ENCODE data around the gene CEP83.

DNA sequence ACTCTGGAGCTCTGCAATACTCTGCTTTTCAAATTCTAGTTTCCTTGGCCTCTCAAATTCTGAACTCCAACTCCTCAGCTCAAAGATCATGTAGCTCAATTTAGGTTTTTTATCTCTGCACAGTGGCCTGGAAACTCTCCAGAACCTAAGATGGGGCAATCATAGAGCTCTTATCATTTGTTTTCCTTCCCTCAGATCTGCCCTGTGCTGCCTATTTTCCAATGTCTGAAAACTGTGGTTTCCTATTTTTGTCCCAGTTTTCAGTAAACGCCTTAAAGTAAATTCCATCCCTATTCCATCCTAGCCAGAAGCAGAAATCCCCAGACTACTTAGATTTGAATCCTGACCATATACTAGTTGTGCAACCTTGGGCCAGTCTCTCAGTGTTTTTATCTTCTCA lies 73.2 kb downstream of the CEP83 start:
- TF ChIP-seq, protein P1, sequence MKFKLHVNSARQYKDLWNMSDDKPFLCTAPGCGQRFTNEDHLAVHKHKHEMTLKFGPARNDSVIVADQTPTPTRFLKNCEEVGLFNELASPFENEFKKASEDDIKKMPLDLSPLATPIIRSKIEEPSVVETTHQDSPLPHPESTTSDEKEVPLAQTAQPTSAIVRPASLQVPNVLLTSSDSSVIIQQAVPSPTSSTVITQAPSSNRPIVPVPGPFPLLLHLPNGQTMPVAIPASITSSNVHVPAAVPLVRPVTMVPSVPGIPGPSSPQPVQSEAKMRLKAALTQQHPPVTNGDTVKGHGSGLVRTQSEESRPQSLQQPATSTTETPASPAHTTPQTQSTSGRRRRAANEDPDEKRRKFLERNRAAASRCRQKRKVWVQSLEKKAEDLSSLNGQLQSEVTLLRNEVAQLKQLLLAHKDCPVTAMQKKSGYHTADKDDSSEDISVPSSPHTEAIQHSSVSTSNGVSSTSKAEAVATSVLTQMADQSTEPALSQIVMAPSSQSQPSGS (CRISPR knock-in tag; IDR thresholded peaks at IDR 0.05) = no peak
- TF ChIP-seq ZNF785 (CRISPR knock-in tag; IDR thresholded peaks at IDR 0.05) = no peak
- no peak for TF ChIP-seq ZFP36 (IDR thresholded peaks at IDR 0.05; ENCODE audit: low read depth, low read length, partially characterized antibody)
- TF ChIP-seq HDAC1 (IDR thresholded peaks at IDR 0.05) = no peak
- no peak for TF ChIP-seq LARP7 (IDR thresholded peaks at IDR 0.05)
- no peak for TF ChIP-seq TCF7 (IDR thresholded peaks at IDR 0.05; ENCODE audit: borderline replicate concordance)
- TF ChIP-seq, protein P2, sequence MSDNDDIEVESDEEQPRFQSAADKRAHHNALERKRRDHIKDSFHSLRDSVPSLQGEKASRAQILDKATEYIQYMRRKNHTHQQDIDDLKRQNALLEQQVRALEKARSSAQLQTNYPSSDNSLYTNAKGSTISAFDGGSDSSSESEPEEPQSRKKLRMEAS (CRISPR knock-in tag; IDR thresholded peaks at IDR 0.05) = no peak
- TF ChIP-seq ZNF696 (CRISPR knock-in tag; conservative IDR thresholded peaks at IDR 0.05) = no peak
- TF ChIP-seq, protein P3, sequence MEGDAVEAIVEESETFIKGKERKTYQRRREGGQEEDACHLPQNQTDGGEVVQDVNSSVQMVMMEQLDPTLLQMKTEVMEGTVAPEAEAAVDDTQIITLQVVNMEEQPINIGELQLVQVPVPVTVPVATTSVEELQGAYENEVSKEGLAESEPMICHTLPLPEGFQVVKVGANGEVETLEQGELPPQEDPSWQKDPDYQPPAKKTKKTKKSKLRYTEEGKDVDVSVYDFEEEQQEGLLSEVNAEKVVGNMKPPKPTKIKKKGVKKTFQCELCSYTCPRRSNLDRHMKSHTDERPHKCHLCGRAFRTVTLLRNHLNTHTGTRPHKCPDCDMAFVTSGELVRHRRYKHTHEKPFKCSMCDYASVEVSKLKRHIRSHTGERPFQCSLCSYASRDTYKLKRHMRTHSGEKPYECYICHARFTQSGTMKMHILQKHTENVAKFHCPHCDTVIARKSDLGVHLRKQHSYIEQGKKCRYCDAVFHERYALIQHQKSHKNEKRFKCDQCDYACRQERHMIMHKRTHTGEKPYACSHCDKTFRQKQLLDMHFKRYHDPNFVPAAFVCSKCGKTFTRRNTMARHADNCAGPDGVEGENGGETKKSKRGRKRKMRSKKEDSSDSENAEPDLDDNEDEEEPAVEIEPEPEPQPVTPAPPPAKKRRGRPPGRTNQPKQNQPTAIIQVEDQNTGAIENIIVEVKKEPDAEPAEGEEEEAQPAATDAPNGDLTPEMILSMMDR (IDR thresholded peaks at IDR 0.05 in 2 of 3, conservative IDR thresholded peaks at IDR 0.05 in 1 of 3; ENCODE audit: insufficient read depth in 2 of 3, low read depth in 1 of 3, low read length in 3 of 3) = no peak

Measured in K562 (cell line).